ENCODE measurements around the gene POU2F3. TPM values are rescaled to one million over a fixed set of nuclear protein-coding genes. Genes with fewer than 3 reads are reported as not detected.

The POU2F3 gene
- total and polyA plus RNA-seq, 2 of the 8 experiments (the other 6 are each of a cell fraction or from before 2014, with no cell fraction given) = 1.0 to 2.1 TPM

- ChIA-PET POLR2A (ENCODE audit: partially characterized antibody) (no interaction called here), CTCF (ENCODE audit: partially characterized antibody) (interaction anchor here (0.6 to 31.5 kb wide), 12 partner anchors 8 to 88 kb away, joined by 3 to 1412 read pairs (median 4); partner anchors contain the start of gene POU2F3)
- peak overlapping the region; percentile 55 for H2BK120ac ChIP-seq (replicated peaks; ENCODE audit: low read depth, low read length)
- H3K23me2 ChIP-seq (ENCODE audit: low read depth, low read length) = no peaks in the 10 kb centered on the region
- peak overlapping the region; percentile 64; the same call in 1 of the 2 replicates for H3K18ac ChIP-seq (ENCODE audit: extremely low read depth, low read length)
- no peak overlapping the region for H4K8ac ChIP-seq (ENCODE audit: extremely low read depth, insufficient read depth, low read length)
- no peak overlapping the region for H3K23ac ChIP-seq (ENCODE audit: insufficient read length)
- no peaks in the 10 kb centered on the region for H3K9me3 ChIP-seq (ENCODE audit: insufficient read depth in 2 of 2, low read depth in 1 of 2, low read length in 1 of 2)
- no peak overlapping the region for H2AK5ac ChIP-seq (ENCODE audit: low read depth, low read length)
- no peak for DNase-seq (ENCODE audit: low read depth in 1 of 2, low spot score in 2 of 2)
- TF ChIP-seq HDAC2 (IDR thresholded peaks at IDR 0.05; ENCODE audit: borderline replicate concordance in 1 of 2, low read depth in 2 of 2, low read length in 2 of 2) = no peak
- TF ChIP-seq SIX5 (IDR thresholded peaks at IDR 0.05; ENCODE audit: low read depth, low read length) = no peak
- no peak for TF ChIP-seq USF2 (IDR thresholded peaks at IDR 0.05; ENCODE audit: low read length)
- TF ChIP-seq ATF2 (IDR thresholded peaks at IDR 0.05; ENCODE audit: low read length) = no peak
- TF ChIP-seq CREB1 (IDR thresholded peaks at IDR 0.05) = peak; percentile 42; the same call in 1 of the 2 replicates
- no peak for TF ChIP-seq EGR1 (IDR thresholded peaks at IDR 0.05; ENCODE audit: borderline replicate concordance, low read depth, low read length)
- TF ChIP-seq POLR2A (IDR thresholded peaks at IDR 0.05; ENCODE audit: control extremely low read depth in 1 of 2, low read depth in 2 of 2, low read length in 2 of 2) = no peak; a peak in 1 of 3 replicates
- TF ChIP-seq ZNF274 (IDR thresholded peaks at IDR 0.05; ENCODE audit: borderline replicate concordance, extremely low read depth, low read length) = no peak
- H3K14ac ChIP-seq (ENCODE audit: insufficient read length) = no peak overlapping the region
- peak overlapping the region in 3 of 4 experiments; percentile 7 to 40 (median 15); a peak in 4 of 8 replicates for H3K4me3 ChIP-seq (ENCODE audit: extremely low read depth in 1 of 4, insufficient read depth in 2 of 4, low read depth in 3 of 4, low read length in 4 of 4)
- peak overlapping the region; percentile 87 for H3K4ac ChIP-seq (replicated peaks; ENCODE audit: insufficient read length, low read depth, low read length)
- no peak overlapping the region for H3K9ac ChIP-seq (replicated peaks in 1 of 4; ENCODE audit: extremely low read depth in 1 of 4, low read depth in 3 of 4, low read length in 3 of 4)
- H3K56ac ChIP-seq (replicated peaks; ENCODE audit: insufficient read length, low read depth, low read length) = no peak overlapping the region
- no peaks in the 10 kb centered on the region for H3K36me3 ChIP-seq (ENCODE audit: control insufficient read depth in 2 of 4, insufficient read depth in 4 of 4, low read length in 3 of 4)
- H3K27me3 ChIP-seq (replicated peaks in 1 of 4; ENCODE audit: control insufficient read depth in 3 of 4, extremely low read depth in 1 of 4, insufficient read depth in 3 of 4, low read length in 3 of 4) = no peaks in the 10 kb centered on the region
- 43% methylated on average over 8 of the region's 8 CpGs; no CpG with 5 or more reads in 1 of the 2 experiments for WGBS, 2 experiments (ENCODE audit: extremely low coverage in 1 of 2, insufficient coverage in 1 of 2, insufficient read length in 1 of 2, insufficient replicate concordance in 2 of 2, low coverage in 1 of 2, low lambda C conversion rate in 2 of 2, missing lambda C conversion rate in 1 of 2)
- H2AFZ ChIP-seq (ENCODE audit: low read length) = peak overlapping the region; percentile 59; the same call in 1 of the 2 replicates
- H2BK5ac ChIP-seq (ENCODE audit: low read depth, low read length) = peak overlapping the region; percentile 82; the same call in 1 of the 2 replicates
- no peak overlapping the region; the same call in 1 of the 2 replicates for H3K27ac ChIP-seq (ENCODE audit: low read depth, low read length)
- H4K5ac ChIP-seq (ENCODE audit: insufficient read length, low read depth, low read length) = no peak overlapping the region
- no peaks in the 10 kb centered on the region for H3K79me1 ChIP-seq (ENCODE audit: low read depth, low read length)
- no peak overlapping the region for H2BK12ac ChIP-seq (ENCODE audit: low read depth, low read length)
- H4K91ac ChIP-seq (replicated peaks; ENCODE audit: insufficient read length, low read length) = peak overlapping the region; percentile 1
- H3K79me2 ChIP-seq (ENCODE audit: control insufficient read depth in 1 of 2, insufficient read depth in 2 of 2, low read length in 2 of 2) = no peaks in the 10 kb centered on the region
- FAIRE-seq = peak; percentile 66
- H2BK20ac ChIP-seq (ENCODE audit: low read length) = peak overlapping the region; percentile 95
- peak overlapping the region; percentile 52 to 64 for H3K4me2 ChIP-seq (ENCODE audit: insufficient read depth in 1 of 2, low read depth in 2 of 2, low read length in 2 of 2)
- peak overlapping the region; percentile 93; the same call in 1 of the 2 replicates for H2BK15ac ChIP-seq (ENCODE audit: low read length)
- H4K20me1 ChIP-seq (replicated peaks in 1 of 2; ENCODE audit: control insufficient read depth in 1 of 2, insufficient read depth in 2 of 2, low read length in 2 of 2) = no peaks in the 10 kb centered on the region
- H3K4me1 ChIP-seq (replicated peaks in 1 of 4; ENCODE audit: control insufficient read depth in 3 of 4, insufficient read depth in 4 of 4, low read length in 3 of 4) = peaks cover 0 to 7% (median 6%) of the 10 kb centered on the region in 4 experiments
Measured at GRCh38 chr11:120316880-120317688, 77.1 kb downstream of the POU2F3 start.
